Measurements from ENCODE around the gene RIIAD1.
A peak's percentile ranks its signal among the peaks of the same experiment; 100 is the strongest.
"Not testable (repeated sequence)": the region's sequence is repeated elsewhere in the genome, so short reads cannot be mapped to it uniquely, and the experiment has no call there.

Gene RIIAD1

GRCh38 chr1:151720974-151721787, at the start of gene RIIAD1:
TSS of gene RIIAD1 (plus strand) at chr1:151721522. CDS start at chr1:151721537, 15 bp downstream.
- FAIRE-seq: no peak

- no peak for FAIRE-seq
Measured at GRCh38 chr1:151673407-151673806, 47.9 kb upstream of the RIIAD1 start.

GRCh38 chr1:151680391-151680790, 40.9 kb upstream of the RIIAD1 start:
- peak; percentile 60 for FAIRE-seq

GRCh38 chr1:151680826-151681225, 40.5 kb upstream of the RIIAD1 start:
- peak; percentile 70 for FAIRE-seq

- FAIRE-seq: peak; percentile 38
Measured at GRCh38 chr1:151681923-151682322, 39.4 kb upstream of the RIIAD1 start.

GRCh38 chr1:151682901-151683300, 38.4 kb upstream of the RIIAD1 start:
- not testable (repeated sequence) for FAIRE-seq

- FAIRE-seq: no peak
Measured at GRCh38 chr1:151684128-151684527, 37.2 kb upstream of the RIIAD1 start.

GRCh38 chr1:151686561-151686960, 34.8 kb upstream of the RIIAD1 start:
- FAIRE-seq: no peak

- no peak for FAIRE-seq
Measured at GRCh38 chr1:151689494-151689893, 31.8 kb upstream of the RIIAD1 start.

GRCh38 chr1:151692226-151692625, 29.1 kb upstream of the RIIAD1 start:
- no peak for FAIRE-seq

- FAIRE-seq: no peak
Measured at GRCh38 chr1:151693057-151693651, 28.2 kb upstream of the RIIAD1 start.

- FAIRE-seq: no peak
Measured at GRCh38 chr1:151701515-151701914, 19.8 kb upstream of the RIIAD1 start.

GRCh38 chr1:151702936-151703335, 18.4 kb upstream of the RIIAD1 start:
- FAIRE-seq: no peak

GRCh38 chr1:151703813-151704212, 17.5 kb upstream of the RIIAD1 start:
- FAIRE-seq: no peak

- FAIRE-seq: no peak
Measured at GRCh38 chr1:151704246-151704645, 17.1 kb upstream of the RIIAD1 start.

- FAIRE-seq: no peak
Measured at GRCh38 chr1:151705146-151705545, 16.2 kb upstream of the RIIAD1 start.

- no peak for FAIRE-seq
Measured at GRCh38 chr1:151705753-151706463, 15.4 kb upstream of the RIIAD1 start.

- FAIRE-seq: no peak
Measured at GRCh38 chr1:151706464-151707415, 14.6 kb upstream of the RIIAD1 start.

GRCh38 chr1:151707541-151708065, 13.7 kb upstream of the RIIAD1 start:
- FAIRE-seq: no peak

- FAIRE-seq: no peak
Measured at GRCh38 chr1:151708891-151709290, 12.4 kb upstream of the RIIAD1 start.

- FAIRE-seq: no peak
Measured at GRCh38 chr1:151710187-151710840, 11.0 kb upstream of the RIIAD1 start.

Data from islet of Langerhans (tissue), 1 donor.